ENCODE data around the gene VPS33A. TPM values are rescaled to one million over a fixed set of nuclear protein-coding genes. Genes with fewer than 3 reads are reported as not detected.

The VPS33A gene
- total and polyA plus RNA-seq, 2 of the 8 experiments (the other 6 are each of a cell fraction or from before 2014, with no cell fraction given) = 16.4 to 41.8 TPM

GRCh38 chr12:122295877-122296276 lies 29.6 kb upstream of the VPS33A start:
- Histone ChIP-seq H4K5ac (ENCODE audit: insufficient read length, low read depth, low read length) (no peak overlapping the region), H2BK15ac (ENCODE audit: low read length) (no peak overlapping the region), H4K8ac (ENCODE audit: extremely low read depth, insufficient read depth, low read length) (no peak overlapping the region), H3K27me3 (replicated peaks in 1 of 4; ENCODE audit: control insufficient read depth in 3 of 4, extremely low read depth in 1 of 4, insufficient read depth in 3 of 4, low read length in 3 of 4) (no peaks in the 10 kb centered on the region; a peak in 1 of 7 replicates), H3K23ac (ENCODE audit: insufficient read length) (no peak overlapping the region), H3K36me3 (ENCODE audit: control insufficient read depth in 2 of 4, insufficient read depth in 4 of 4, low read length in 3 of 4) (no peaks in the 10 kb centered on the region), H3K23me2 (ENCODE audit: low read depth, low read length) (no peaks in the 10 kb centered on the region), H3K56ac (replicated peaks; ENCODE audit: insufficient read length, low read depth, low read length) (no peak overlapping the region), H3K4me1 (replicated peaks in 1 of 4; ENCODE audit: control insufficient read depth in 3 of 4, insufficient read depth in 4 of 4, low read length in 3 of 4) (0 out of 7 replicates have a peak, but pooled peaks cover 0 to 2% (median 0%) of the 10 kb centered on the region in 4 experiments), H3K4me3 (ENCODE audit: extremely low read depth in 1 of 4, insufficient read depth in 2 of 4, low read depth in 3 of 4, low read length in 4 of 4) (no peak overlapping the region), H2BK12ac (ENCODE audit: low read depth, low read length) (no peak overlapping the region), H2BK5ac (ENCODE audit: low read depth, low read length) (no peak overlapping the region), H3K18ac (ENCODE audit: extremely low read depth, low read length) (no peak overlapping the region), H2AK5ac (ENCODE audit: low read depth, low read length) (no peak overlapping the region), H3K79me2 (ENCODE audit: control insufficient read depth in 1 of 2, insufficient read depth in 2 of 2, low read length in 2 of 2) (no peaks in the 10 kb centered on the region), H2BK20ac (ENCODE audit: low read length) (no peak overlapping the region), H3K9ac (replicated peaks in 1 of 4; ENCODE audit: extremely low read depth in 1 of 4, low read depth in 3 of 4, low read length in 3 of 4) (no peak overlapping the region), H3K4ac (replicated peaks; ENCODE audit: insufficient read length, low read depth, low read length) (no peak overlapping the region), H3K9me3 (ENCODE audit: insufficient read depth in 2 of 2, low read depth in 1 of 2, low read length in 1 of 2) (no peaks in the 10 kb centered on the region), H3K14ac (ENCODE audit: insufficient read length) (no peak overlapping the region), H4K91ac (replicated peaks; ENCODE audit: insufficient read length, low read length) (no peak overlapping the region), H2BK120ac (replicated peaks; ENCODE audit: low read depth, low read length) (no peak overlapping the region), H3K79me1 (ENCODE audit: low read depth, low read length) (no peaks in the 10 kb centered on the region), H3K27ac (ENCODE audit: low read depth, low read length) (no peak overlapping the region), H3K4me2 (ENCODE audit: insufficient read depth in 1 of 2, low read depth in 2 of 2, low read length in 2 of 2) (no peak overlapping the region), H2AFZ (ENCODE audit: low read length) (no peak overlapping the region), H4K20me1 (replicated peaks in 1 of 2; ENCODE audit: control insufficient read depth in 1 of 2, insufficient read depth in 2 of 2, low read length in 2 of 2) (no peaks in the 10 kb centered on the region)
- DNase-seq (ENCODE audit: low read depth in 1 of 2, low spot score in 2 of 2) = no peak
- FAIRE-seq = no peak
- CTCF ChIA-PET (ENCODE audit: partially characterized antibody) = interaction anchor here (3.7 kb wide), 1 partner anchor 11 kb away, joined by 19 read pairs; no protein-coding TSS in a partner anchor
- POLR2A ChIA-PET (ENCODE audit: partially characterized antibody) = no interaction called here
- TF ChIP-seq KDM4A (IDR thresholded peaks at IDR 0.05; ENCODE audit: low read depth, low read length, severe bottlenecking) = no peak
